Germinal center (tissue), 1 donor: ENCODE measurements around the gene BTBD9.

ENCODE experiments used
- DNase-seq: peaks from one replicate; pipeline ENCODE4 v3.0.0; 2012; ENCODE audit warnings: mixed read lengths, low spot score

Gene BTBD9

GRCh38 chr6:38194589-38194988 is 445.1 kb downstream of the BTBD9 start:
- no peak for DNase-seq

GRCh38 chr6:38194282-38194572 is 445.5 kb downstream of the BTBD9 start:
- DNase-seq = no peak

- no peak for DNase-seq
Measured at GRCh38 chr6:38193481-38194281, 446.0 kb downstream of the BTBD9 start.

- no peak for DNase-seq
Measured at GRCh38 chr6:38193051-38193450, 446.7 kb downstream of the BTBD9 start.

- DNase-seq = no peak
Measured at GRCh38 chr6:38192487-38192886, 447.2 kb downstream of the BTBD9 start.

- no peak for DNase-seq
Measured at GRCh38 chr6:38192011-38192410, 447.7 kb downstream of the BTBD9 start.

- DNase-seq = no peak
Measured at GRCh38 chr6:38191418-38191817, 448.3 kb downstream of the BTBD9 start.

GRCh38 chr6:38188677-38189335 is 450.9 kb downstream of the BTBD9 start:
- no peak for DNase-seq

- DNase-seq = no peak
Measured at GRCh38 chr6:38187811-38188590, 451.7 kb downstream of the BTBD9 start.

GRCh38 chr6:38187325-38187724 is 452.4 kb downstream of the BTBD9 start:
- no peak for DNase-seq

GRCh38 chr6:38185752-38186151 is 454.0 kb downstream of the BTBD9 start:
- no peak for DNase-seq

GRCh38 chr6:38185244-38185643 is 454.5 kb downstream of the BTBD9 start:
- no peak for DNase-seq

- no peak for DNase-seq
Measured at GRCh38 chr6:38184585-38185080, 455.1 kb downstream of the BTBD9 start.

- DNase-seq = no peak
Measured at GRCh38 chr6:38183856-38184584, 455.7 kb downstream of the BTBD9 start.

GRCh38 chr6:38182426-38182825 is 457.3 kb downstream of the BTBD9 start:
- DNase-seq = no peak

- DNase-seq = no peak
Measured at GRCh38 chr6:38180586-38180985, 459.1 kb downstream of the BTBD9 start.

GRCh38 chr6:38179794-38180430 is 459.8 kb downstream of the BTBD9 start:
- DNase-seq = no peak

- no peak for DNase-seq
Measured at GRCh38 chr6:38179300-38179699, 460.4 kb downstream of the BTBD9 start.

- DNase-seq = no peak
Measured at GRCh38 chr6:38178584-38178886, 461.2 kb downstream of the BTBD9 start.

GRCh38 chr6:38177882-38178583 is 461.7 kb downstream of the BTBD9 start:
- DNase-seq = no peak
